Adrenal gland (tissue), 5 donors: Measurements from ENCODE around the gene APLP2.

Source experiments
- POLR2A ChIP-seq, 2 donors: fragments of 450-650 bp; IDR thresholded peaks; one replicate each; pipeline ENCODE4 v1.6.1; 2017; ENCODE audit warnings: antibody characterized with exemption in 2 of 2, mild to moderate bottlenecking in 2 of 2, moderate library complexity in 1 of 2
- TF ChIP-seq, protein P1 (sequence below), 6 experiments: fragments of 450-650 bp in 4 of 6; fragments of 200-600 bp in 2 of 6; sonication (generic) in 1 of 6; IDR thresholded peaks; 1 replicate in 5 of 6; 2 replicates in 1 of 6; pipeline versions ENCODE4 v1.5.1 to v1.8.0; 2016 to 2021; ENCODE audit warnings: antibody characterized with exemption in 6 of 6, mild to moderate bottlenecking in 2 of 6, moderate library complexity in 1 of 6
- donor health status: DM: no; HTN: no; CAD: no.

- TF ChIP-seq, protein P1, sequence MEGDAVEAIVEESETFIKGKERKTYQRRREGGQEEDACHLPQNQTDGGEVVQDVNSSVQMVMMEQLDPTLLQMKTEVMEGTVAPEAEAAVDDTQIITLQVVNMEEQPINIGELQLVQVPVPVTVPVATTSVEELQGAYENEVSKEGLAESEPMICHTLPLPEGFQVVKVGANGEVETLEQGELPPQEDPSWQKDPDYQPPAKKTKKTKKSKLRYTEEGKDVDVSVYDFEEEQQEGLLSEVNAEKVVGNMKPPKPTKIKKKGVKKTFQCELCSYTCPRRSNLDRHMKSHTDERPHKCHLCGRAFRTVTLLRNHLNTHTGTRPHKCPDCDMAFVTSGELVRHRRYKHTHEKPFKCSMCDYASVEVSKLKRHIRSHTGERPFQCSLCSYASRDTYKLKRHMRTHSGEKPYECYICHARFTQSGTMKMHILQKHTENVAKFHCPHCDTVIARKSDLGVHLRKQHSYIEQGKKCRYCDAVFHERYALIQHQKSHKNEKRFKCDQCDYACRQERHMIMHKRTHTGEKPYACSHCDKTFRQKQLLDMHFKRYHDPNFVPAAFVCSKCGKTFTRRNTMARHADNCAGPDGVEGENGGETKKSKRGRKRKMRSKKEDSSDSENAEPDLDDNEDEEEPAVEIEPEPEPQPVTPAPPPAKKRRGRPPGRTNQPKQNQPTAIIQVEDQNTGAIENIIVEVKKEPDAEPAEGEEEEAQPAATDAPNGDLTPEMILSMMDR (IDR thresholded peaks at IDR 0.05): no peak
- no peak for TF ChIP-seq POLR2A (IDR thresholded peaks at IDR 0.05)
Measured at GRCh38 chr11:130097285-130097684, 27.6 kb downstream of the APLP2 start.
